HG03565 (cell line): Measurements from ENCODE around the gene CCR5AS.

Experiments used
- ATAC-seq: cut with Tn5 transposase; IDR thresholded peaks from one replicate; pipeline ENCODE4 v1.9.1; 2021; ENCODE audit warnings: mild to moderate bottlenecking, moderate library complexity; ENCODE audit not compliant: unreplicated experiment

Gene CCR5AS

DNA sequence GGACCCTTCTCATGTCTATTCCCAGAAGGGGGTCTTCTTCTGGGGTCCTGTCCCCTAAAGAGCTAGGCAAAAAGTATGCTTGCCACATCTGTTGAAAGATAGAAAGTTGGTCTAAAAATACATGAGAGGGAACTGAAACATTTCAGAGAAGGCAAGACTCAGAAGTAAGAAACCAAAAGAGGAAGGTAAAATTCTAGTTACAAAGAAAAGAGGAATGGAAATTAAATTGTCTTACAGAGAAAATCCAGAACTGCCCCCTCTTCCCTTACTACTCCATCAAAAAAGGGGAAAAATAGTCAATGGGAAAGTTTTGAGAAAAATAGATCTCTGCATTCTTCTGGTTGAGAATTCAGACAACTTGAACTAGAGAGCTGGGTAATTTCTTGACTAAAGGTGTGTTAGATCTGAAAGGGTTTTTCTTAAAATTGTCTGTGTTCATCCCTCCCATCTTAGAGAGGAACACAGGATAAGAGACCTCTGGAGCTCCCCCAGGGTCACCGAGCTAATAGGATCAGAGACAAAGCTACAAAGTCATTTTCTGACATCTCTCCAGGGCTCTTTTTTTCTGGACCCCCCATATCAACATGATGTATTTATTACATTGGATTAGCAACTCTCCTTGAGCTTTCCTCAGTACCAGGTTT lies 85.3 kb downstream of the CCR5AS start:
- no peak for ATAC-seq

DNA sequence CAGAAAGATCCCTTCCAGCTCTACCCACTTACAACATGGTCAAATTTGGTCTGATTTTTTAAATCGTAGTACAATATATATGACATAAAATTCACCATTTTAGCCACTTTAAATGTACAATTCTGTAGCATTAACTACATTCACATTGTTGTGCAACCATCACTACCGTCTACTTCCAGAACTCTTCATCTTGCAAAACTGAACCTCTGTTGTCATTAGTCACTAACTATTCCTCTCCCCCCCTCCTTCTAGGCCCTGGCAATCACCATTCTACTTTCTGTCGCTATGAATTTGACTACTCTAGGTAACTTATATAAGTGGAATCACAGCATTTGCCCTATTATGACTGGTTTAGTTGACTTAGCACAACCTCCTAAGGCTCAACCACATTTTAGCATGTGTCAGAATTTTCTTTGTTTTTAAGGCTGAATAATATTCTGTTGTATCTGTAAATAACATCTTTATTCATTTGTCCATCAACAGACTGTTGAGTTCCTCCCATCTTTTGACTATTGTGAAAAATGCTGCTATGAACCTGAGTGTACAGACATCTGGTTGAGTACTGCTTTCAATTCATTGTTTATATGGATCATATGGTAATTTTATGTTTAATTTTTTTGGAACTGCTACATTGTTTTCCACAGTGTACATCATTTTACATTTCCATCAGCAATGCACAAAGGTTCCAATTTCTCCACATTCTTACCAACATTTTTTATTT lies 88.5 kb downstream of the CCR5AS start:
- ATAC-seq: no peak

DNA sequence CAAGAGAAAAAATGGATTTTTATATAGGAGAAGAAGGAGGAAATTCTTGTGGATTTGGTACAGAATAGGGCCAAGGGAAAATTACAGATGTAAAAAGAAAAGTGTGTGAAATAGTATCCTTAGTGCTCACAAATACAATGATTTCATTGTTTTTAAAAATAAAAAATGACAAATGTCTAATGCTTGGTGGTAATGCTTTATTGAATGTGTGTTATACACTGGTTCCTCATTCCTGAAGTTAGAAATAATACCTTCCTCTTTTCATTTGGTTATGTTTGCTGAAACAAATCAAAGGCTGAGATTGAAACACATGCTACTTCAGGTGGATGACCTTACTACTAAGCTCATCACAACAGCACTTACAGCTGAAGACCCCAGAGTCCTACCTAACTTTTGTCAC lies 90.7 kb downstream of the CCR5AS start:
- no peak for ATAC-seq

DNA sequence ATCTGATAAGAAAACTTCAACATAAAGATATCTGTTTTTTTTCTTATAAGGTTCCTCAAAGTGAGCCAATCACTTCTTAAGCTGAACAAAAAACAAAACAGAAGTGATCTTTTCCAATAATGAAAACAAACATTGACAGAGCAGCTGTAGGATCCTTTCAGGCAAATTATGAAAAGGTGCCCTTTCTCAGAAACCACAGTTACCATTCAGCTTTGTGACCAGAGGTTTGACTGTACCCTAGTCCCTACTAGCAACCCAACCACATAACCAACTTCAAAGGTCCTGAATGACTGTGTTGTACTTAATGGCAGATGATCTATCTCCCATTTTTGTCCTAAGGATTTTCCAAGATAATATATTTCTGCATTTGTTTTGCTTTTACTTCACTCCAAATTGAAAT lies 92.3 kb downstream of the CCR5AS start:
- no peak for ATAC-seq
